ENCODE results near the gene RNF130. TPM values are rescaled to one million over a fixed set of nuclear protein-coding genes. Genes with fewer than 3 reads are reported as not detected.

The RNF130 gene
- total RNA-seq, 1 donor from 2014 or later: 86.7 TPM

DNA sequence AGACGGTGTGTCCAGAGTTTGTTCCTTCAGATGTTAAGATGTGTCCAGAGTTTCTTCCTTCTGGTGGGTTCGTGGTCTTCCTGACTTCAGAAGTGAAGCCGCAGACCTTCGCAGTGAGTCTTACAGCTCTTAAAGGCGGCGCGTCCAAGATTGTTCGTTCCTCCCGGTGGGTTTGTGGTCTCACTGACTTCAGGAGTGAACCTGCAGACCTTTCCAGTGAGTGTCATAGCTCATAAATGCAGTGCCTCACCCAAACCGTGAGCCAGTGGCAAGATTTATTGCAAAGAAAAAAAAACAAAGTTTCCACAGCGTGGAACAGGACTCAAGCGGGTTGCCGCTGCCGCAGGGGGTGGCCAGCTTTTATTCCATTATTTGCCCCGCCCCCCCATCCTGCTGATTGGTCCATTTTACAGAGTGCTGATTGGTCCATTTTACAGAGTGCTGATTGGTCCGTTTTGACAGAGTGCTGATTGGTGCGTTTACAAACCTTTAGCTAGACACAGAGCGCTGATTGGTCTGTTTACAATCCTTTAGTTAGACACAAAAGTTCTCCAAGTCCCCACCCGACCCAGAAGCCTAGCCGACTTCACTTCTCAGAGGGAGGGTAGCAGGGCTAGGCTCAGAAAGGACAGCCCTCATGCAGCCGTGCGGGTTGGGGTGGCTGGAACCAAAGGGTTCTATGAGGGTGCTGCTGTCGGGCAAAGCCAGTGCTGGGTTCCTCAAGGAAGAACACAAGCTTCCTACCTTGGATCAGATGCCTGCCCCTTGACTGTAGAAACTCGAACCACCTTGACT, 9.1 kb upstream of the RNF130 start:
- peak in 1 of 2 donors; percentile 49 for DNase-seq (ENCODE audit: low spot score in 2 of 2)
- no peaks in the 10 kb centered on the region for H3K4me1 ChIP-seq
- no peaks in the 10 kb centered on the region for H3K36me3 ChIP-seq
- TF ChIP-seq, protein P1, sequence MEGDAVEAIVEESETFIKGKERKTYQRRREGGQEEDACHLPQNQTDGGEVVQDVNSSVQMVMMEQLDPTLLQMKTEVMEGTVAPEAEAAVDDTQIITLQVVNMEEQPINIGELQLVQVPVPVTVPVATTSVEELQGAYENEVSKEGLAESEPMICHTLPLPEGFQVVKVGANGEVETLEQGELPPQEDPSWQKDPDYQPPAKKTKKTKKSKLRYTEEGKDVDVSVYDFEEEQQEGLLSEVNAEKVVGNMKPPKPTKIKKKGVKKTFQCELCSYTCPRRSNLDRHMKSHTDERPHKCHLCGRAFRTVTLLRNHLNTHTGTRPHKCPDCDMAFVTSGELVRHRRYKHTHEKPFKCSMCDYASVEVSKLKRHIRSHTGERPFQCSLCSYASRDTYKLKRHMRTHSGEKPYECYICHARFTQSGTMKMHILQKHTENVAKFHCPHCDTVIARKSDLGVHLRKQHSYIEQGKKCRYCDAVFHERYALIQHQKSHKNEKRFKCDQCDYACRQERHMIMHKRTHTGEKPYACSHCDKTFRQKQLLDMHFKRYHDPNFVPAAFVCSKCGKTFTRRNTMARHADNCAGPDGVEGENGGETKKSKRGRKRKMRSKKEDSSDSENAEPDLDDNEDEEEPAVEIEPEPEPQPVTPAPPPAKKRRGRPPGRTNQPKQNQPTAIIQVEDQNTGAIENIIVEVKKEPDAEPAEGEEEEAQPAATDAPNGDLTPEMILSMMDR (IDR thresholded peaks at IDR 0.05): no peak
- no peak overlapping the region for H3K4me3 ChIP-seq
- H3K27me3 ChIP-seq: no peaks in the 10 kb centered on the region
- intact Hi-C loops (cut with DNase I): no loop called here
- H3K9me3 ChIP-seq: no peaks in the 10 kb centered on the region
- no peak overlapping the region for H3K27ac ChIP-seq

DNA sequence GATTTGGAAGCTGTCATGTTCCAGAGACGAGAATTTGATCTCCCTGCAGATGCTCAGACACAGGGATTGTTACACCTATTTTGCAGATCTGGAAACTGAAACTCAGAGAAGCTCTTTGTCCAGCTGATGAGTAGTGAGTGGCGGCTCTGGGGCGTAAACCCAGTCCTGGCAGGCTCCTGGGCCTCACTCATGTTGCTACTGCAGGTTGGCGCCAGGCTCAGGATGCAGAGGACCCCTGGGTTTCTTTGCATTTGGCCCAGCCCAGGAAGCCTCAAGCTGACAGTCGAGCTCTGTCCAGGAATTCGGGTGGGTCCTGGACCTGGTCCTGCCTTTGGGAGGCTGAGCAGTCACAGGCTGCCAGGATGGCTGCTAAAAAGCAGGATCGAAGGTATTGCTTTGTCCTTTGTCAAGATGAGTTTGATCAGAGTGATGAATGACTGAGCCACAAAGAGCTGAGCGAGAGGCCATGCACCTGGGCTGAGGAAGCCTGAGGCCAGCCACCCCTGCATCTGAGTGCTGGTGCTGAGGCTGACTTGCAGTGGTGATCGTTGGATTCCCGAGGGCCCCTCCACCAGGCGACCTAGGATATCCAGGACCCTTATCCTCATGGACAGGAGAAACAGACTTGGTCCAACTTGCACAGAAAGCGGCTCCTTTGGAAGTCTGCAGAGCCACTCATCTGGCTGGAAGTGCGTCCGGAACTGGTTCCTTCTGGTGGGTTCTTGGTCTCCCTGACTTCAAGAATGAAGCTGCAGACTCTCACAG, 8.3 kb upstream of the RNF130 start:
- H3K36me3 ChIP-seq: no peaks in the 10 kb centered on the region
- peak in 1 of 2 donors; percentile 28 for DNase-seq (ENCODE audit: low spot score in 2 of 2)
- no peak overlapping the region for H3K4me3 ChIP-seq
- no peaks in the 10 kb centered on the region for H3K27me3 ChIP-seq
- intact Hi-C loops (cut with DNase I): loop anchor here (10.0 kb wide), 2 partner anchors 525 to 1875 kb away; partner anchors contain the start of genes HNRNPAB and RUFY1
- TF ChIP-seq, protein P1 (IDR thresholded peaks at IDR 0.05): no peak
- no peaks in the 10 kb centered on the region for H3K4me1 ChIP-seq
- H3K9me3 ChIP-seq: no peaks in the 10 kb centered on the region
- no peak overlapping the region for H3K27ac ChIP-seq

DNA sequence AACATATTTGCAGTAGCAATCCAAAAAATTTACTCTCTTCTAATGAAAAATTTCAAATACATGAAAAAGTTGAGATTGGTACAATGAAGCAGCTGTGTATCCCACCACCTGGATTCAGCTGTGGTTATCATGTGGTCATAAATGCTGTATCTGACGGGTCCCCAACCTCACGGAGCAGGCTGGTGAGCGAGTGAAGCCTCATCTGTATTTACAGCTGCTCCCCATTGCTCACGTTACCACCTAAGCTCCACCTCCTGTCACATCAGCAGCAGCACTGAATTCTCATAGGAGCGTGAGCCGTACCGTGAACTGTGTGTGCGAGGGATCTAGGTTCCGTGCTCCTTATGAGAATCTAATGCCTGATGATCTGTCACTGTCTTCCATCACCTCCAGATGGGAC, 6.8 kb upstream of the RNF130 start:
- Histone ChIP-seq H3K4me1 (no peaks in the 10 kb centered on the region), H3K4me3 (no peak overlapping the region), H3K27me3 (no peaks in the 10 kb centered on the region), H3K27ac (no peak overlapping the region), H3K9me3 (no peaks in the 10 kb centered on the region), H3K36me3 (no peaks in the 10 kb centered on the region)
- DNase-seq (ENCODE audit: low spot score in 2 of 2): no peak
- TF ChIP-seq, protein P1 (IDR thresholded peaks at IDR 0.05): no peak
- intact Hi-C loops (cut with DNase I): loop anchor here (10.0 kb wide), 2 partner anchors 524 to 1874 kb away; partner anchors contain the start of genes HNRNPAB and RUFY1

DNA sequence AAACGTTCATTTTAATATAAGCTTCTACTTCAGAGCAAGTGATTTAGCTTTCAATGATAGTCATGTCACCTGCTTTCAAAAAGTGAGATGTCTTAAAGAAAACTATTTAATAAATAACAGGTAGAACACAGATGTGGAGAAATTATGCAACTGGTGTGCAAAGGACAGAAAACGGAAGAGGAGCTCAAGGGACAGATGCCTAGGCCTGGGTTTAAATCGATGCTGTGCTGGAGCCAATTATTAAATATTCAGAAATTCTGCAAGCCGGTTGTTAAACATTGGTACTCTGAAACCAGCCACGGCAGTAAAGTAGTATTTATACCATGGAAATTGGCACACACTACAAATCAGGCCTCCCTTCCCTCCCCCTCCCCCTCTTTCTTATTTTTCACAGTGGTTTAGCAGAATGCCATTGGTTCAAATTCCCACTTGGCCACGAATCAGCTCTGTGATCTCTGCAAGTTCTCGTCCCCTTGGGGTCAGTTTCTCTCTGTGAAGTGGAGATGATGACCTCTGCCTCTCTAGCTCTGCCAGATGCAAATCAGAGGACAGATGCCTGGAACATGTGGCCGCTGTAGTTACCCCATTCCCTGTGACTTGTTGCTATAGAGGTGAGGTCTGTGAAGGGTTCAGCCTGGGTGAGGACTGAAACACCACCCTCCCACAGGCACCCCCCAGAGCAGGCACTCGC, 6.2 kb upstream of the RNF130 start:
- no peak overlapping the region for H3K27ac ChIP-seq

DNA sequence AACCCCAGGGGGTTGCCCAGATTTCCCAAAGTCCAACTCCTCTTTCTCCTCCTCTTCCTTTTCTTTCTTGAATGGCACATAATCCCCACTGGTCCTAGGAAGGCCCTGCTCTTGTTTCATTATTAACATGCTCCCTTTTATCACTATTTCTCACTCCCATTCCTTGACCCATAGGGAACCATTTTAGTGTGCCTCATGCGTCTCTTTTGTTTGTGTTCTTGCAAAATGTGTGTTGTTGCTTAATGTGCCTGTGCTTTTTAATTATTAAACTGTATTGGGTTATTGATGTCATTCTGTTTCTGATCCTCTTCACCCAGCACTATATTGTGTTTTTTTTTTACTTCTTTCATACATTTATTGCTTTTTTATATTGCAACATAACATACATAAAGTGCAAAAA, 4.1 kb upstream of the RNF130 start:
- Histone ChIP-seq H3K4me1 (no peaks in the 10 kb centered on the region), H3K36me3 (no peaks in the 10 kb centered on the region), H3K4me3 (no peak overlapping the region), H3K9me3 (no peaks in the 10 kb centered on the region), H3K27ac (no peak overlapping the region), H3K27me3 (no peaks in the 10 kb centered on the region)
- intact Hi-C loops (cut with DNase I): loop anchor here (10.0 kb wide), 2 partner anchors 521 to 1871 kb away; partner anchors contain the start of genes HNRNPAB and RUFY1
- DNase-seq (ENCODE audit: low spot score in 2 of 2): no peak
- TF ChIP-seq, protein P1 (IDR thresholded peaks at IDR 0.05): no peak

More for the DNA sequence above, 6.2 kb upstream of the RNF130 start:
- Histone ChIP-seq H3K36me3 (no peaks in the 10 kb centered on the region), H3K9me3 (no peaks in the 10 kb centered on the region), H3K4me1 (no peaks in the 10 kb centered on the region), H3K4me3 (no peak overlapping the region), H3K27me3 (no peaks in the 10 kb centered on the region)
- intact Hi-C loops (cut with DNase I): loop anchor here (10.0 kb wide), 2 partner anchors 523 to 1873 kb away; partner anchors contain the start of genes HNRNPAB and RUFY1
- TF ChIP-seq, protein P1 (IDR thresholded peaks at IDR 0.05): no peak
- no peak for DNase-seq (ENCODE audit: low spot score in 2 of 2)
